Colonic mucosa (tissue), 4 donors: ENCODE measurements around the gene MBD3. TPM values are rescaled to one million over a fixed set of nuclear protein-coding genes. Genes with fewer than 3 reads are reported as not detected.

ENCODE experiments used
- DNase-seq: peaks from one replicate; pipeline ENCODE4 v3.0.0-alpha.2; 2020
- H3K27ac ChIP-seq: fragments of 200-600 bp; one replicate; pipeline ENCODE4 v1.8.0; 2021
- H3K27me3 ChIP-seq: fragments of 200-600 bp; one replicate; pipeline ENCODE4 v1.8.0; 2021
- H3K36me3 ChIP-seq: fragments of 200-600 bp; one replicate; pipeline ENCODE4 v1.8.0; 2021
- H3K4me1 ChIP-seq: fragments of 200-600 bp; one replicate; pipeline ENCODE4 v1.8.0; 2021; ENCODE audit warnings: mild to moderate bottlenecking
- H3K4me3 ChIP-seq: fragments of 200-600 bp; one replicate; pipeline ENCODE4 v1.8.0; 2021
- H3K9ac ChIP-seq, 2 donors: one replicate each; pipeline ENCODE4 v1.7.0; 2013; ENCODE audit warnings: control low read depth in 2 of 2, low read depth in 2 of 2, low read length in 2 of 2
- H3K9me3 ChIP-seq: fragments of 200-600 bp; one replicate; pipeline ENCODE4 v1.8.0; 2021
- intact Hi-C: fragments of 100-400 bp; cut with DNase I; formaldehyde crosslinking; loops from one replicate; pipeline ENCODE4 v1.14.1; 2022
- total RNA-seq, 2 donors: library from RNA; stranded (reverse); fragmentation: NEBNext Ultra II Directional in 1 of 2; extraction: Animal tissue kit (Norgen Biotek cat#: 25700) in 1 of 2; gene quantifications; one replicate each; pipeline ENCODE4 v1.2.1, GENCODE V29; 2021
- TF ChIP-seq, protein P1 (sequence below): fragments of 200-600 bp; IDR thresholded peaks from one replicate; pipeline ENCODE4 v1.8.0; 2022; ENCODE audit warnings: antibody characterized with exemption, mild to moderate bottlenecking
- donor health status: healthy.
- donor health status: DM: no; HTN: no; CAD: no.
- donor health status: DM: no; HTN: no; CAD: no.

The MBD3 gene
- total RNA-seq, 2 donors from 2014 or later: 44.9 to 109 TPM

DNA sequence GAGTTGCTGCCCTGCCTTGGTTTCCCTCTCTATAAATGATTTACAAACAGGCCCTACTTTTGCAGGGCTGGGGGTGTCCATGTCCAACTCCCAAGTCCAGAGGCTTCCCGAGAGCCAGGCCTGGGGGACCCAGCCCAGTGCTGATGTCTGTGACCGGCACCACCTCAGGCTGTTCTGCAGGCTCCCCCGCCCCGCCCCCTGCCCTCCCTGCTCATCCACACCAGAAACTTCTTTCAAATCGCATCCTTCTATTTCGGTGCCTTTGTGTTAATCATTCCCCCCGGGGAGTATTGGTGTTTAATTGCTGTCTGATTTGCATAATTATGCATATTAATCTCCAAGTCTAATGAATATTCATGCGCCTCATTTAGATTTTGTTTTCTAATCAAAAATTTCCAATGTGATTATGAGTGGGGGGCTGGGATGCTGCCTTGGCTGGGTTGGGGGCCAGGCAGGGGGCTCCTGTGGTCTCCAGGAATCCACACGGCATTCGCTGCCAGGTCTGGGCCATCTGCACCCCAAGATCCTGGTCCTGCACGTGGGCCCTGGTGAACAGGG, 40.7 kb upstream of the MBD3 start:
- no peaks in the 10 kb centered on the region for H3K36me3 ChIP-seq
- H3K4me1 ChIP-seq: peaks cover 5% of the 10 kb centered on the region
- TF ChIP-seq, protein P1, sequence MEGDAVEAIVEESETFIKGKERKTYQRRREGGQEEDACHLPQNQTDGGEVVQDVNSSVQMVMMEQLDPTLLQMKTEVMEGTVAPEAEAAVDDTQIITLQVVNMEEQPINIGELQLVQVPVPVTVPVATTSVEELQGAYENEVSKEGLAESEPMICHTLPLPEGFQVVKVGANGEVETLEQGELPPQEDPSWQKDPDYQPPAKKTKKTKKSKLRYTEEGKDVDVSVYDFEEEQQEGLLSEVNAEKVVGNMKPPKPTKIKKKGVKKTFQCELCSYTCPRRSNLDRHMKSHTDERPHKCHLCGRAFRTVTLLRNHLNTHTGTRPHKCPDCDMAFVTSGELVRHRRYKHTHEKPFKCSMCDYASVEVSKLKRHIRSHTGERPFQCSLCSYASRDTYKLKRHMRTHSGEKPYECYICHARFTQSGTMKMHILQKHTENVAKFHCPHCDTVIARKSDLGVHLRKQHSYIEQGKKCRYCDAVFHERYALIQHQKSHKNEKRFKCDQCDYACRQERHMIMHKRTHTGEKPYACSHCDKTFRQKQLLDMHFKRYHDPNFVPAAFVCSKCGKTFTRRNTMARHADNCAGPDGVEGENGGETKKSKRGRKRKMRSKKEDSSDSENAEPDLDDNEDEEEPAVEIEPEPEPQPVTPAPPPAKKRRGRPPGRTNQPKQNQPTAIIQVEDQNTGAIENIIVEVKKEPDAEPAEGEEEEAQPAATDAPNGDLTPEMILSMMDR: no peak
- H3K9me3 ChIP-seq: no peaks in the 10 kb centered on the region
- no peak for DNase-seq
- H3K27me3 ChIP-seq: no peaks in the 10 kb centered on the region
- H3K4me3 ChIP-seq: no peak overlapping the region
- intact Hi-C loops: no loop called here
- H3K9ac ChIP-seq: no peak overlapping the region
- H3K27ac ChIP-seq: peak overlapping the region; percentile 80

DNA sequence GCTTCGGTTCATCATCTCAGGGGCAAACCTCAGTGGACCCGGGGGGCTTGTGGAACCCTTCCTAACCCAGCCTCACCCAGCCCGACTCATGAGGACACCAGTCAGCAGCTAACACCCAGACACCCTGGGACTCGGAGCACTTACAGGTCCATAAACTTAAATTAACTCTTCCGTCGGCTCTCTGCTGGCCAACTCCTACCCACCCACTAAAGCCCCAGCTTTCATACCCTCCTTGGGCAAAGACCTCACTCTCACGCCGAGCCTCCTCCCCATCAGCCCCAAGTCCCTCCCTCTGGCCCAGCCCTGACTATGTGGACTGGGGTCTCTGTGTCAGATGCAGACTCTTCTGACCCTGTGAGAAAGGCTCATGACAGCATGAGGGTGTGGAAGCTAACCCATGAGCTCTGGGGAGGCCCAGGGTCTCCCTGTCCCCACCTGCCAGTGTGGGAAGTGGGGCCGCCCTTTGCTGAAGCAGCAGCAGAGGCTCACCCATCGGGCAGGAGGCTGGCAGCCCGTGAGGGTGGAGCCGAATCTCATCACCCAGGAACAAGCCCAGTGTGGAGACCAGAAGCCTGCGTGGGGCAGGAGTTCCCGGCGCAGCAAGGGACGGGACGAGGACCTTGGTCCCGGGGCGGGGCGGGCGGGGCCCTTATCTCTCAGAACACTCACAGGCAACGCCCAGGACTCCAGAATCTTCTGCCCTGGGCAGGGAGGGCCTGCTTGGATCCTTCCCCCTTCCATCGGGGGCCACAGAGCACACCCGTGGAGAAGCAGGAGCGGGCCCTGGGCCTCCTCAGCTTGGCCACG, 40.0 kb upstream of the MBD3 start:
- Histone ChIP-seq H3K4me3 (no peak overlapping the region), H3K9me3 (no peaks in the 10 kb centered on the region), H3K36me3 (no peaks in the 10 kb centered on the region), H3K9ac (no peak overlapping the region), H3K4me1 (peaks cover 5% of the 10 kb centered on the region), H3K27me3 (no peaks in the 10 kb centered on the region), H3K27ac (peak overlapping the region; percentile 80)
- peak; percentile 88 for DNase-seq
- intact Hi-C loops: no loop called here
- TF ChIP-seq, protein P1: no peak

DNA sequence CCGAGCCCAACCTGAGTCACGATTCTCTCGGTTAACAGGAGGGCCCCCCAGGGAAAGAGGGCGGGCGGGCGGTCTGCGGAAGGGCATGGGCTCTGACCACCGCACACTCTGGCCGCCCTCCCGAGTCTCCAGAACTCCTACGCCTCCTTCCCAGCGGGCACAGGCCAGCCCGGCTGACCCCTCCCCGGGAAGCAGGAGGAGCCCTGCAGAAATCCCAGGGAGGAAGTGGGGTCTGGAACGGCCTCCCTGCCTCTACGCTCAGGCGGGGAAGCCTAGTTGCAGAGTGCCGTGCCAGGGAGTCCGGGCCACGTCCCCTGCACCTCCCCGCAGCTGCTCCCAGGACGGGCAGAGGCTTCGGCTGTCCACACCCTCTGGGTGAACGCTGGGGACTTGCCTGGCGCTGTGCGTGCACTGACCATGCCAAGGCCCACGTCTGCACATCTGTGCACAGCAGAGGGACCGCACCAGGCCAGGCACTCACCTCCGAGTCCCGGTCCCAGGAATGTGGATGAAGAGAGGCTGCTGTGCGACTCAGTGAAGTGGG, 39.0 kb upstream of the MBD3 start:
- H3K4me1 ChIP-seq: peaks cover 5% of the 10 kb centered on the region
- H3K27me3 ChIP-seq: no peaks in the 10 kb centered on the region
- H3K36me3 ChIP-seq: no peaks in the 10 kb centered on the region
- H3K4me3 ChIP-seq: no peak overlapping the region
- no peaks in the 10 kb centered on the region for H3K9me3 ChIP-seq
- no peak overlapping the region for H3K27ac ChIP-seq
- intact Hi-C loops: no loop called here
- TF ChIP-seq, protein P1: no peak
- no peak overlapping the region for H3K9ac ChIP-seq
- no peak for DNase-seq

DNA sequence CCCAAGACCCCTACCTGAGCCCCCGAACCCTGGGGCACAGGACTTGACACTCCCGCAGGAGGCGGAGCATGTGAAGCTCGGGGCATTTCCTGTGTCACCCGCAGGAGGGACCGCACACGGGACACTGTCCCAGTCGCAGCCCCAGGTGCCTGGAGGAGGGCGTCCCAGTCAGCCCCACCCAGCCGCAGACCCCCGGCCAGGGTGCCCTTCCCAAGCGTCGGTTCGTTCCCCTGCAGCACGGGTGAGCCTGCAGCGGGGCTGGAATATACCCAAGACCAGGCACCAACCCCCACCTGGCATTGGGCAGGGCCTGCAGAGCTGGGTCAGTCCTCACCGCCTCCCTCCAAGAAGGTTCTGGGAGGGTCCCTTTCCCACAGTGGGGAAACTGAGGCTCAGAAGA, 38.1 kb upstream of the MBD3 start:
- intact Hi-C loops: no loop called here
- no peak overlapping the region for H3K4me3 ChIP-seq
- H3K9ac ChIP-seq: no peak overlapping the region
- TF ChIP-seq, protein P1: no peak
- H3K9me3 ChIP-seq: no peaks in the 10 kb centered on the region
- H3K27me3 ChIP-seq: no peaks in the 10 kb centered on the region
- no peak for DNase-seq
- H3K4me1 ChIP-seq: peaks cover 5% of the 10 kb centered on the region
- no peaks in the 10 kb centered on the region for H3K36me3 ChIP-seq
- H3K27ac ChIP-seq: no peak overlapping the region

DNA sequence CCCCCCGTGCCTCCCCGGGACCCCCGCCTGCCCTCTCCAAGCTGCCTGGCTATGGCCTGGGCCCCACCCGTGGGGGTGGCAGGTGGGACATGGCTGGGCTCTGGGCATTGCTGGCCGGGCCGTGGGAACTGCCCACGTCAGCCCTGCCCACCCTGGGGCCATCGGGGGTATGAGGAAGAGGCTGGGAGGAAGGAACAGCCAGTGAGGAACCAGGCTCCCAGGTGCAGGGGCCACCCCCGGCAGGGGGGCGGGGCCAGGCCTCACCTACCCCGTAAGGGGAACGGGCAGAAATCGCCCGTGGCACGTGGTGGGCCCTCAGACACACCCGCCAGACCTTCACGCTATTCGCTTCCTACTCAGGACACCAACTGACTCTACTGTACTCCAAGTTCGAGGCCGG, 37.3 kb upstream of the MBD3 start:
- Histone ChIP-seq H3K9me3 (no peaks in the 10 kb centered on the region), H3K36me3 (no peaks in the 10 kb centered on the region), H3K27me3 (no peaks in the 10 kb centered on the region), H3K4me1 (peaks cover 5% of the 10 kb centered on the region), H3K27ac (no peak overlapping the region), H3K4me3 (no peak overlapping the region), H3K9ac (no peak overlapping the region)
- intact Hi-C loops: no loop called here
- TF ChIP-seq, protein P1: no peak
- no peak for DNase-seq
